Thyroid gland (tissue), 4 donors: Measurements from ENCODE around the gene CDC25B. TPM values are rescaled to one million over a fixed set of nuclear protein-coding genes. Genes with fewer than 3 reads are reported as not detected.
"Not testable (repeated sequence)": the region's sequence is repeated elsewhere in the genome, so short reads cannot be mapped to it uniquely, and the experiment has no call there.

Experiments
- DNase-seq, 2 donors: peaks; one replicate each; pipeline ENCODE4 v3.0.0-alpha.2; 2019
- H3K27ac ChIP-seq, 3 donors: fragments of 200-600 bp; sonication (generic); 1 replicate in 2 of 3; 2 replicates in 1 of 3; pipeline ENCODE4 v1.5.1; 2016 to 2019; ENCODE audit warnings: mild to moderate bottlenecking in 1 of 3, moderate library complexity in 1 of 3
- H3K27me3 ChIP-seq: fragments of 200-600 bp; sonication (generic); one replicate; pipeline ENCODE4 v1.5.1; 2019
- H3K36me3 ChIP-seq, 2 donors: fragments of 200-600 bp; sonication (generic); one replicate each; pipeline ENCODE4 v1.5.1; 2016 to 2019
- H3K4me1 ChIP-seq, 2 donors: fragments of 200-600 bp; sonication (generic); one replicate each; pipeline ENCODE4 v1.5.1; 2017 to 2019
- H3K4me3 ChIP-seq, 3 donors: fragments of 200-600 bp; sonication (generic); replicated peaks in 1 of 3; 1 replicate in 2 of 3; 2 replicates in 1 of 3; pipeline ENCODE4 v1.5.1; 2016; ENCODE audit warnings: mild to moderate bottlenecking in 1 of 3
- H3K9me3 ChIP-seq: fragments of 200-600 bp; sonication (generic); one replicate; pipeline ENCODE4 v1.5.1; 2017
- CTCF ChIP-seq, 6 experiments: fragments of 200-600 bp in 3 of 6; fragments of 450-650 bp in 3 of 6; sonication (generic) in 3 of 6; IDR thresholded peaks; one replicate each; pipeline ENCODE4 v1.5.1; 2016 to 2019; ENCODE audit warnings: antibody characterized with exemption in 6 of 6, mild to moderate bottlenecking in 2 of 6, inconsistent platforms in 1 of 6, moderate library complexity in 1 of 6
- POLR2A ChIP-seq, 2 donors: fragments of 450-650 bp; IDR thresholded peaks; one replicate each; pipeline ENCODE4 v1.6.1; 2017; ENCODE audit warnings: antibody characterized with exemption in 2 of 2, mild to moderate bottlenecking in 2 of 2, moderate library complexity in 1 of 2
- WGBS, 2 donors: methylation state at CpG; one replicate each; pipeline ENCODE4 v1.1.5; 2017; 5-methylcytosine and 5-hydroxymethylcytosine counted together
- intact Hi-C: fragments of 100-400 bp; cut with DNase I; formaldehyde crosslinking; loops from one replicate; pipeline ENCODE4 v1.15.1; 2023
- total RNA-seq, 4 donors: library from RNA; depleted of rRNA; stranded (reverse); fragments of >200 nt; gene quantifications; one replicate each; pipeline ENCODE4 v1.2.3, GENCODE V29; 2016

Gene CDC25B
- total RNA-seq, 4 donors from 2014 or later, result 23.7 to 43.9 (median 27.8) TPM

GRCh38 chr20:3786665-3787323 is 9.3 kb upstream of the CDC25B start, which contains the start of gene CENPB:
Gene CENPB, minus strand, starts transcription at chr20:3786740. Its CDS starts 257 bp downstream, at chr20:3786483.
- no peaks in the 10 kb centered on the region for H3K27me3 ChIP-seq
- intact Hi-C loops, result no loop called here
- H3K9me3 ChIP-seq, result no peaks in the 10 kb centered on the region
- peaks cover 17 to 38% of the 10 kb centered on the region in 2 donors for H3K4me1 ChIP-seq
- H3K4me3 ChIP-seq, result peak within 1 kb of the TSS; percentile 31 to 60 (median 37)
- H3K36me3 ChIP-seq, result no peaks in the 10 kb centered on the region
- peak; percentile 90 to 92 for DNase-seq
- TF ChIP-seq POLR2A (IDR thresholded peaks at IDR 0.05), result peak in 1 of 2 donors; percentile 57
- TF ChIP-seq CTCF (IDR thresholded peaks at IDR 0.05), result peak; percentile 38 to 99 (median 81)
- 8 to 9% methylated on average over 23 to 25 of the region's 70 CpGs for WGBS, 2 donors
- peak within 1 kb of the TSS; percentile 57 to 78 (median 65) for H3K27ac ChIP-seq

GRCh38 chr20:3787324-3788014 is 8.6 kb upstream of the CDC25B start:
- no peak for DNase-seq
- TF ChIP-seq POLR2A (IDR thresholded peaks at IDR 0.05) (no peak), CTCF (IDR thresholded peaks at IDR 0.05) (no peak)
- intact Hi-C loops, result loop anchor here (2.0 kb wide), 1 partner anchor 31 kb away; no protein-coding TSS in a partner anchor
- Histone ChIP-seq H3K27me3 (no peaks in the 10 kb centered on the region), H3K4me1 (peaks cover 17 to 37% of the 10 kb centered on the region in 2 donors), H3K9me3 (no peaks in the 10 kb centered on the region), H3K27ac (peak overlapping the region in 1 of 3 donors; percentile 65), H3K36me3 (no peaks in the 10 kb centered on the region), H3K4me3 (peak overlapping the region in 1 of 3 donors; percentile 25)
- WGBS, 2 donors, result 77 to 84% methylated on average over 5 of the region's 5 CpGs

DNA sequence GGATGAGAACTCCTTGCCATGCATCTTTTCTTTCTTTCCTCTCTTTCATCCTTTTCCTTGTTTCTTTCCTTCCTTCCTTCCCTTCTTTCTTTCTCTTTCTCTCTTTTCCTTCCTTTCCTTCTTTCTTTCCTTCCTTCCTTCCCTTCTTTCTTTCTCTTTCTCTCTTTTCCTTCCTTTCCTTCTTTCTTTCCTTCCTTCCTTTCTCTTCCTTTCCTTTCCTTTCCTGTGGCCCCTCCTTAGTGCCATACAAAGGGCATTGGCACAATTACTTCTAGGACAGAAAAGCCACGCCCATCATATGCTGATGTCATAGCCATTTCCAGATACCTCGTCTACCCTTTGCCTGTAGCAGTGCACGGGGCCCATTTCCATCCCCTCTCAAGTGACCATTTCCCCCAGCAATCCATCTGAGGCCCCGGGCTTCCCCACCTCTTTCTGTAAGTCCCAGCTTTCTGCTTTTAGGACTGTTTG is 7.4 kb upstream of the CDC25B start:
- H3K36me3 ChIP-seq, result no peaks in the 10 kb centered on the region
- no peaks in the 10 kb centered on the region for H3K27me3 ChIP-seq
- no peak for DNase-seq
- H3K4me1 ChIP-seq, result peaks cover 17 to 24% of the 10 kb centered on the region in 2 donors
- intact Hi-C loops, result loop anchor here (2.0 kb wide), 1 partner anchor 30 kb away; no protein-coding TSS in a partner anchor
- no peak overlapping the region for H3K4me3 ChIP-seq
- no peaks in the 10 kb centered on the region for H3K9me3 ChIP-seq
- TF ChIP-seq POLR2A (IDR thresholded peaks at IDR 0.05) (no peak), CTCF (IDR thresholded peaks at IDR 0.05) (no peak)
- WGBS, 2 donors, result 66 to 70% methylated on average over 4 of the region's 4 CpGs
- H3K27ac ChIP-seq, result no peak overlapping the region

- not testable (repeated sequence) for DNase-seq, H3K36me3 ChIP-seq, H3K9me3 ChIP-seq, H3K27me3 ChIP-seq, H3K27ac ChIP-seq, H3K4me3 ChIP-seq
- H3K4me1 ChIP-seq, result peaks cover 15 to 19% of the 10 kb centered on the region in 2 donors
- intact Hi-C loops, result loop anchor here (2.0 kb wide), 1 partner anchor 30 kb away; no protein-coding TSS in a partner anchor
- WGBS, 2 donors, result 99% methylated on average over 4 of the region's 4 CpGs
Observed at GRCh38 chr20:3789201-3789600, 6.9 kb upstream of the CDC25B start.

DNA sequence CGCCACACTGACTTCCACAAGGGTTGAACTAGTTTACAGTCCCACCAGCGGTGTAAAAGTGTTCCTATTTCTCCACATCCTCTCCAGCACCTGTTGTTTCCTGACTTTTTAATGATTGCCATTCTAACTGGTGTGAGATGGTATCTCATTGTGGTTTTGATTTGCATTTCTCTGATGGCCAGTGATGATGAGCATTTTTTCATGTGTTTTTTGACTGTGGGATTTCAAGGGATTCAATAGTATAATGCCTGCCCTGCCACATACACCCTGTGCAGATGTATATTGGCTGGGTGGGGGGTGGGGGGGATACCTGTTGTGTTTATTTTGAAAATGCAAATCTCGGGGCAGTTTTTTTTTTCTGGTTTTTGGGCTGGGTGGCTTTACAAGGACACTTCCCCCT is 1.9 kb upstream of the CDC25B start:
- H3K4me1 ChIP-seq, result peaks cover 5 to 26% of the 10 kb centered on the region in 2 donors
- H3K9me3 ChIP-seq, intact Hi-C loops, H3K27ac ChIP-seq, H3K27me3 ChIP-seq, H3K36me3 ChIP-seq, DNase-seq, H3K4me3 ChIP-seq: not testable (repeated sequence)
- WGBS, 2 donors, result 68 to 89% methylated on average over 1 of the region's 3 CpGs
